ENCODE data around the gene SLC25A38.

DNA sequence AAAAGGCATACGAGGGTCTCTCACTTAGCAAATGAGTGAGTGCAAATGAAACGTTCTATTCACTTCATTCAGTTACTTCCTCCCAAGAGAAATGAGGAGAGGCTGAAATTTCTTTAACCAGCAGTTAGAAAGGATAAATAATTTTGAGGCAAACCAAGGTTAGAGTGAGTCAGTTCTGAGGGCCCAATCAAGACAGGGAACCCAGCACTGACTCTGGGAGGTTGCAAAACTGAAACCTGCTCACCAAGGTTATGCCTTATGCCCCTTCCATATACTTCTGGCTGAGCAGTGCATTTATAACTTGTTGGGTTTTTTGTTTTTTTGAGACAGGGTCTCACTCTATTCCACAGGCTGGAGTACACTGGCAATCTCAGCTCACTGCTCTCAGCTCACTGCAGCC is 18.8 kb downstream of the SLC25A38 start:
- TF ChIP-seq, protein P1, sequence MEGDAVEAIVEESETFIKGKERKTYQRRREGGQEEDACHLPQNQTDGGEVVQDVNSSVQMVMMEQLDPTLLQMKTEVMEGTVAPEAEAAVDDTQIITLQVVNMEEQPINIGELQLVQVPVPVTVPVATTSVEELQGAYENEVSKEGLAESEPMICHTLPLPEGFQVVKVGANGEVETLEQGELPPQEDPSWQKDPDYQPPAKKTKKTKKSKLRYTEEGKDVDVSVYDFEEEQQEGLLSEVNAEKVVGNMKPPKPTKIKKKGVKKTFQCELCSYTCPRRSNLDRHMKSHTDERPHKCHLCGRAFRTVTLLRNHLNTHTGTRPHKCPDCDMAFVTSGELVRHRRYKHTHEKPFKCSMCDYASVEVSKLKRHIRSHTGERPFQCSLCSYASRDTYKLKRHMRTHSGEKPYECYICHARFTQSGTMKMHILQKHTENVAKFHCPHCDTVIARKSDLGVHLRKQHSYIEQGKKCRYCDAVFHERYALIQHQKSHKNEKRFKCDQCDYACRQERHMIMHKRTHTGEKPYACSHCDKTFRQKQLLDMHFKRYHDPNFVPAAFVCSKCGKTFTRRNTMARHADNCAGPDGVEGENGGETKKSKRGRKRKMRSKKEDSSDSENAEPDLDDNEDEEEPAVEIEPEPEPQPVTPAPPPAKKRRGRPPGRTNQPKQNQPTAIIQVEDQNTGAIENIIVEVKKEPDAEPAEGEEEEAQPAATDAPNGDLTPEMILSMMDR (conservative IDR thresholded peaks at IDR 0.05; ENCODE audit: low read length): no peak
- TF ChIP-seq EZH2phosphoT487 (IDR thresholded peaks at IDR 0.05; ENCODE audit: borderline replicate concordance): no peak

All from Loucy (cell line).